ENCODE measurements around the gene TRAPPC3L.

TRAPPC3L gene

GRCh38 chr6:116561377-116562018, 16.0 kb upstream of the TRAPPC3L start:
- DNase-seq (ENCODE audit: low read depth, low spot score): peak; percentile 10
- no peak overlapping the region for H3K27ac ChIP-seq

- no peak for DNase-seq (ENCODE audit: low read depth, low spot score)
- H3K27ac ChIP-seq: no peak overlapping the region
Observed at GRCh38 chr6:116560130-116560529, 14.6 kb upstream of the TRAPPC3L start.

- peak overlapping the region; percentile 58 for H3K27ac ChIP-seq
- DNase-seq (ENCODE audit: low read depth, low spot score): peak; percentile 92
Observed at GRCh38 chr6:116557893-116558292, 12.4 kb upstream of the TRAPPC3L start.

GRCh38 chr6:116556814-116557415, 11.4 kb upstream of the TRAPPC3L start:
- H3K27ac ChIP-seq: peak overlapping the region; percentile 58
- no peak for DNase-seq (ENCODE audit: low read depth, low spot score)

- H3K27ac ChIP-seq: peak overlapping the region; percentile 58
Observed at GRCh38 chr6:116556065-116556464, 10.6 kb upstream of the TRAPPC3L start.

GRCh38 chr6:116553451-116553850, 8.0 kb upstream of the TRAPPC3L start, which contains the start of gene CALHM4:
CALHM4 (plus strand) TSS chr6:116553751; CDS start chr6:116553794, 43 bp downstream.
- DNase-seq (ENCODE audit: low read depth, low spot score): no peak
- H3K27ac ChIP-seq: no peak within 1 kb of the TSS

More at GRCh38 chr6:116556065-116556464, 10.6 kb upstream of the TRAPPC3L start:
- no peak for DNase-seq (ENCODE audit: low read depth, low spot score)

- DNase-seq (ENCODE audit: low read depth, low spot score): no peak
- H3K27ac ChIP-seq: no peak overlapping the region
Observed at GRCh38 chr6:116550796-116551195, 5.3 kb upstream of the TRAPPC3L start.

GRCh38 chr6:116547358-116547757, 1.9 kb upstream of the TRAPPC3L start:
- H3K27ac ChIP-seq: no peak overlapping the region
- DNase-seq (ENCODE audit: low read depth, low spot score): no peak

GRCh38 chr6:116543149-116543548, 2.3 kb downstream of the TRAPPC3L start:
- H3K27ac ChIP-seq: no peak overlapping the region
- DNase-seq (ENCODE audit: low read depth, low spot score): no peak

- no peak overlapping the region for H3K27ac ChIP-seq
- DNase-seq (ENCODE audit: low read depth, low spot score): no peak
Observed at GRCh38 chr6:116542426-116542825, 3.1 kb downstream of the TRAPPC3L start.

GRCh38 chr6:116536216-116536621, 9.3 kb downstream of the TRAPPC3L start:
- peak overlapping the region; percentile 44 for H3K27ac ChIP-seq
- DNase-seq (ENCODE audit: low read depth, low spot score): peak; percentile 86

GRCh38 chr6:116535109-116535508, 10.4 kb downstream of the TRAPPC3L start:
- DNase-seq (ENCODE audit: low read depth, low spot score): peak; percentile 31
- H3K27ac ChIP-seq: peak overlapping the region; percentile 44

GRCh38 chr6:116533233-116533957, 12.1 kb downstream of the TRAPPC3L start:
- no peak for DNase-seq (ENCODE audit: low read depth, low spot score)
- no peak overlapping the region for H3K27ac ChIP-seq

- no peak for DNase-seq (ENCODE audit: low read depth, low spot score)
Observed at GRCh38 chr6:116531675-116532570, 13.6 kb downstream of the TRAPPC3L start.

GRCh38 chr6:116530436-116530835, 15.0 kb downstream of the TRAPPC3L start:
- H3K27ac ChIP-seq: no peak overlapping the region
- DNase-seq (ENCODE audit: low read depth, low spot score): no peak

More at GRCh38 chr6:116531675-116532570, 13.6 kb downstream of the TRAPPC3L start:
- H3K27ac ChIP-seq: no peak overlapping the region

GRCh38 chr6:116529466-116530290, 15.8 kb downstream of the TRAPPC3L start:
- DNase-seq (ENCODE audit: low read depth, low spot score): no peak

GRCh38 chr6:116528780-116529179, 16.7 kb downstream of the TRAPPC3L start:
- no peak for DNase-seq (ENCODE audit: low read depth, low spot score)

More at GRCh38 chr6:116529466-116530290, 15.8 kb downstream of the TRAPPC3L start:
- H3K27ac ChIP-seq: no peak overlapping the region

GRCh38 chr6:116528133-116528532, 17.4 kb downstream of the TRAPPC3L start:
- no peak overlapping the region for H3K27ac ChIP-seq
- DNase-seq (ENCODE audit: low read depth, low spot score): no peak

More at GRCh38 chr6:116528780-116529179, 16.7 kb downstream of the TRAPPC3L start:
- no peak overlapping the region for H3K27ac ChIP-seq

GRCh38 chr6:116524236-116524635, 21.2 kb downstream of the TRAPPC3L start:
- no peak for DNase-seq (ENCODE audit: low read depth, low spot score)
- no peak overlapping the region for H3K27ac ChIP-seq
